PC-3 (cell line): ENCODE measurements around the gene FERMT3.

Source experiments
- EZH2 ChIP-seq: fragments of 300-600 bp; sonication (generic); IDR thresholded peaks from one replicate; pipeline ENCODE4 v1.6.1; 2017; ENCODE audit warnings: antibody characterized with exemption, mild to moderate bottlenecking, low read length; ENCODE audit not compliant: unreplicated experiment
- EZH2phosphoT487 ChIP-seq: fragments of 300-600 bp; sonication (generic); IDR thresholded peaks from 2 replicates; pipeline ENCODE4 v1.6.1; 2018; ENCODE audit warnings: mild to moderate bottlenecking, antibody characterized with exemption, low read length, borderline replicate concordance
- TF ChIP-seq, protein P1 (sequence below): fragments of 300-600 bp; sonication (generic); conservative IDR thresholded peaks from 2 replicates; pipeline ENCODE4 v1.5.1; 2017; ENCODE audit warnings: antibody characterized with exemption, low read depth, mild to moderate bottlenecking, low read length

- TF ChIP-seq, protein P1, sequence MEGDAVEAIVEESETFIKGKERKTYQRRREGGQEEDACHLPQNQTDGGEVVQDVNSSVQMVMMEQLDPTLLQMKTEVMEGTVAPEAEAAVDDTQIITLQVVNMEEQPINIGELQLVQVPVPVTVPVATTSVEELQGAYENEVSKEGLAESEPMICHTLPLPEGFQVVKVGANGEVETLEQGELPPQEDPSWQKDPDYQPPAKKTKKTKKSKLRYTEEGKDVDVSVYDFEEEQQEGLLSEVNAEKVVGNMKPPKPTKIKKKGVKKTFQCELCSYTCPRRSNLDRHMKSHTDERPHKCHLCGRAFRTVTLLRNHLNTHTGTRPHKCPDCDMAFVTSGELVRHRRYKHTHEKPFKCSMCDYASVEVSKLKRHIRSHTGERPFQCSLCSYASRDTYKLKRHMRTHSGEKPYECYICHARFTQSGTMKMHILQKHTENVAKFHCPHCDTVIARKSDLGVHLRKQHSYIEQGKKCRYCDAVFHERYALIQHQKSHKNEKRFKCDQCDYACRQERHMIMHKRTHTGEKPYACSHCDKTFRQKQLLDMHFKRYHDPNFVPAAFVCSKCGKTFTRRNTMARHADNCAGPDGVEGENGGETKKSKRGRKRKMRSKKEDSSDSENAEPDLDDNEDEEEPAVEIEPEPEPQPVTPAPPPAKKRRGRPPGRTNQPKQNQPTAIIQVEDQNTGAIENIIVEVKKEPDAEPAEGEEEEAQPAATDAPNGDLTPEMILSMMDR: no peak
- TF ChIP-seq EZH2phosphoT487 (no peak), EZH2 (no peak)
Measured at GRCh38 chr11:64258356-64258755, 51.8 kb downstream of the FERMT3 start.
